Erythroblast (primary cell): Measurements from ENCODE around the gene DNAH17.
A peak's percentile ranks its signal among the peaks of the same experiment; 100 is the strongest.

Source experiments
- DNase-seq, 2 experiments: peaks; one replicate each; lab custom pipeline; 2025; lab: John Stamatoyannopoulos, UW
- GATA1 ChIP-seq: IDR thresholded peaks from 2 replicates; pipeline ENCODE4 v1.6.1; 2011; ENCODE audit warnings: low read depth, mild to moderate bottlenecking, control low read depth, low read length, moderate library complexity
- POLR2A ChIP-seq: IDR thresholded peaks from 2 replicates; pipeline ENCODE4 v1.6.1; 2011; ENCODE audit warnings: mild to moderate bottlenecking, low read length

The DNAH17 gene

DNA sequence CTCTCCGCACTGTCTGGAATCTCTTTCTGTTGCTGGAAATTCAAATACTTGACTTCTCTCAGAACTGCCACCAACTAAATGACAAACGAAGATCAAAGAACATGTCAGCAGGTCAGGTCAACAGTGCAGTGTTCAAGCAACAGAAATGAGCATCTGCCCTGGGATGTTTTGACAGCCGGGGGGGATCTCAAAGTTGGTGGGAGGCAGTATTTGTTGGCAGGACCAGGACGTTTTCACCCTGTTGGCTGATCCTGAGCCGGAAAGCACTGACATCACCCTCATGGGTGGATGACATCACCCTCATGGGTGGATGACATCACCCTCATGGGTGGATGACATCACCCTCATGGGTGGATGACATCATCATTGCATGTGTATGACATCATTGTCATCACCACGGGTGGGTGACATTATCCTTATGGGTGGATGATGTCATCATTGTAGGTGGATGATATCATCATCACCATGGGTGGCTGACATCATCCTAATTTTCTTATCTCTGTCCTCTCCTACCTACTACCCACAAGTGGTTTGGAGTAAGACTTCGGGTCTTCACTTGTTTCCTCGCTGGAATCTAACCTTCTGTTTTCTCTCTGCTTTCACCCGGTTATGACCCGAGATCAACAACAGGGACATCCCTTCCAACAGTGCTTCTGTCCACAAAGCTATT, 18.9 kb downstream of the DNAH17 start:
- DNase-seq, result peak; percentile 28 to 67
- TF ChIP-seq GATA1 (no peak), POLR2A (no peak)

DNA sequence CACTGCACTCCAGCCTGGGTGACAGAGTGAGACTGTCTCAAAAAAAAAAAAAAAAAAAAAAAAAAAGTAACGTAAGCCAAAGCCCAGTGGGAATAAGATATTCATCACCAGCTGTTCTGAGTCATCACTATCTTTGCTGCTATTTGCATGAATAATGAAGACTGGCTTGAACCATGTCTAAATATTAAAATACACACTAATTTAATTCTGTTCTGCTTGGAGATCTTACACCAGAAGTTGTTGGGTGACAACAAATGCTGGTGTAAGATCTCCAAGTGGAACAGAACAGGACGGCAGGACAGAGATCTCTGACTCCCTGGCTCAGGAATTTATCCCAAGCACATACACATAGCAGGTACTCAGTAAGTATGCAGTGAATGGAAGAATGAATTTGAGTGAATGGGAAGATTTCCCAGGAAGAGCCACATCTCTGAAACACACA, 19.6 kb downstream of the DNAH17 start:
- TF ChIP-seq GATA1 (no peak), POLR2A (no peak)
- peak in 1 of 2 experiments; percentile 42 for DNase-seq

DNA sequence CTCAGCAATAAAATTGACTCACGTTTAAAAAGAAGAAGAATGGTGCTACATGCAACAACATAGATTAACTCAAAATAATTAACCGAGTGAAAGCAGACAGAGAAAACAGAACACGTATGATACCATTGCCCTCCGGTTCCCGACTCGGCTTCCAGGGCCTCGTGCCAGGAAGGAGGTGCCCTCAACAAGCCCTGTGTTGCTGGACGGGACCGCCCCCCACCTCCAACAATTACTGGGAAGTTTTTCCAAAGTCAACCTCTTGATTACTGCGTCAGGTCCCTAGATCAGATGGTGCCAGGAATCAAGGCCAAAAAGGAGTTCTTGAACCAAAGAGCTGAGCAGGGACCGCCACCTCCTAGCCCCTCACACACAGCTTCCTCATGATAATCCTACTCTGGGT, 20.4 kb downstream of the DNAH17 start:
- TF ChIP-seq GATA1 (no peak), POLR2A (no peak)
- DNase-seq, result no peak

DNA sequence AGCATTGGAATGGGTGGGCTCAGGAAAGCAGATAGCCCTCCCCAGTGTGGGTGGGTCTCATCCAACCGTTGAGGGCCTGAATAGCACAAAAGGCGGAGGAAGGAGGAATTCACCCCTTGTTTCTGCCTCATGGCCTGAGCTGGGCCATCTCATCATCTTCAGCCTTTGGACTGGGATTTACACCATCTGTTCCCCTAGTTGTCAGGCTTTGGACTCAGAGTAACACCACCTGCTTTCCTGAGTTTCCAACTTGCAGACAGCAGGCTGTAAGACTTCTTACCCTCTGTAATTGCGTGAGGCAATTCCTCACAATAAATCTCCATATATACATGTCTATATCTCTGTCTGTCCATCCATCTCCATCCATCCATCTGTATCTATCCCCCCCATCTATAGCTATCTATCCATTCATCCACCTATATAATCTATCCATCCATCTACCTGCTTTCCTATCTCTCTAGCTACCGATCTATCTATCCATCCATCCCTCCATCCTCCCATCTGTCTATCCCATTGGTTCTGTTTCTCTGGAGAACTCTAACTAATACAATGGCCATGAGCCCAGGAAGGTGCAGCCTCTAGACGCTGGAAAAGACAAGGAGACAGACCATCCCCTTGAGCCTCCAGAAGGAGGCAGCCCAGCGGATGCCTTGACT, 21.3 kb downstream of the DNAH17 start:
- no peak for DNase-seq
- no peak for TF ChIP-seq POLR2A
- TF ChIP-seq GATA1, result no peak

DNA sequence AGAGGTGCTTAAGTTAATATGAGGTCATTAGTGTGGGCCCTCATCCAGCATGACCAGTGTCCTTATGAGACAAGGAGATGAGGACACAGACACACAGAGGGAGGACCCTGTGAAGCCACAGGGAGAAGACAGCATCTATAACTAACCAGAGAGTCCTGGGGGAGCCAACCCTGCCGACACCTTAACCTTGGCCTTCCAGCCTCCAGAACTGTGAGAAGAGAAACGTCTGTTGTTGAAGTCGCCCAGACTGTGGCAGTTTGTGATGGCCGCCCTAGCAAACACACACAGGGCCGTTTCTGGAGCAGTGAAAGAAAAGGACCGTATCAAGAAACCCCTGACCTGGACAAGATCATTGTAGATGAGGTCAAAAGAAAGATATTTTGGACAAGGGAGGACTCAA, 26.7 kb downstream of the DNAH17 start:
- DNase-seq, result no peak
- TF ChIP-seq POLR2A, result no peak
- no peak for TF ChIP-seq GATA1

DNA sequence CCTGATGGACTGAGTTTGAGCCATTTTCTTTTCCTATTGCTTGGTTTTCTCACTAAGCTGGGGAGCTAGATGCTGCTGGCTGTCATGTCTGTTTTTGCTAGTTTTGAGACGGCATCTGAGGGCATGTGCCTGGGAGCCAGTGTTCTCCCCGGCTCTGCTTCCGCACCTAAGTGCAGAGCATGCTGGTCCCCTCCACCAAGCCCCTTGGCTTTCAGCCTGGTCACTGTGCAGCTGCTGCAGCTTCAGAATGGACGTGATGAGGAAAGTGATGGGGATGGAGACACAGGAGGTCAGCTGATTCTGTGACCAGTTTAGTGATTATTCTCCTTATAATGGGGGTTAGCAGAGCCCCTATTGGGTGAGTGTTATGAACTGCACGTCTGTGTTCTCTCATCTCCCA, 28.5 kb downstream of the DNAH17 start:
- TF ChIP-seq GATA1 (no peak), POLR2A (no peak)
- DNase-seq, result no peak

DNA sequence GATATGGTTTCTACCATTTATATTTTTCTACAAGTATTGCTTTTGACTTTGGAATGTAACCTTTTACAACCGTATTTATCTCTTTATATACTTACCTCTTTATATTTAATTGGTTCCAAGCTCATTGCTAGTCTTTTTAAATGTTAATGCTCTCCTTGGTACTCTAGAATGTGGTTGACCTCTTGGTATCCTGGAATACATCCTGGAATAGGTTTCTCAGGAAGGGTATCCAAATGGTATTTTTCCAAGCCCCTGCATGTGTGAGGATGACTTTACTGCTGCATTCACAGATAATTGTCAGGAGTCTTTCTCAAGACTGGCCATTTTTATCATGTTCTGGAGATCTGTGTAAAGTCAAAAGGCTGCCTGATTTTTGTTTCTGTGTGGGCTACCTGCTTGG, 30.2 kb downstream of the DNAH17 start:
- no peak for TF ChIP-seq POLR2A
- no peak for TF ChIP-seq GATA1
- DNase-seq, result no peak

DNA sequence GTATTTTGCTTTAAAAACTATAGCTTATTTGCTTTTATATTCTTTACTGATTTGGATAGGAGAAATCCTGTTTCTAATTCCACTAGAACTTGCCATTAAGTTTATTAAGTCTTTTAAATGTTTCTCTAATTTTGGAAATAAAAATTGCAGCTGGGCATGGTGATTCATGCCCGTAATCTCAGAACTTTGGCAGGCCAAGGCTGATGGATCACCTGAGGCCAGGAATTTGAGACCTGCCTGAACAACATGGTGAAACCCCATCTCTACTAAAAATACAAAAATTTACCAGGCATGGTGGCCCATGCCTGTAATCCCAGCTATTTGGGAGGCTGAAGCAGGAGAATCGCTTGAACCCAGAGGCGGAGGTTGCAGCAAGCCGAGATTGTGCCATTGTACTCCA, 30.7 kb downstream of the DNAH17 start:
- DNase-seq, result no peak
- TF ChIP-seq POLR2A (no peak), GATA1 (no peak)

DNA sequence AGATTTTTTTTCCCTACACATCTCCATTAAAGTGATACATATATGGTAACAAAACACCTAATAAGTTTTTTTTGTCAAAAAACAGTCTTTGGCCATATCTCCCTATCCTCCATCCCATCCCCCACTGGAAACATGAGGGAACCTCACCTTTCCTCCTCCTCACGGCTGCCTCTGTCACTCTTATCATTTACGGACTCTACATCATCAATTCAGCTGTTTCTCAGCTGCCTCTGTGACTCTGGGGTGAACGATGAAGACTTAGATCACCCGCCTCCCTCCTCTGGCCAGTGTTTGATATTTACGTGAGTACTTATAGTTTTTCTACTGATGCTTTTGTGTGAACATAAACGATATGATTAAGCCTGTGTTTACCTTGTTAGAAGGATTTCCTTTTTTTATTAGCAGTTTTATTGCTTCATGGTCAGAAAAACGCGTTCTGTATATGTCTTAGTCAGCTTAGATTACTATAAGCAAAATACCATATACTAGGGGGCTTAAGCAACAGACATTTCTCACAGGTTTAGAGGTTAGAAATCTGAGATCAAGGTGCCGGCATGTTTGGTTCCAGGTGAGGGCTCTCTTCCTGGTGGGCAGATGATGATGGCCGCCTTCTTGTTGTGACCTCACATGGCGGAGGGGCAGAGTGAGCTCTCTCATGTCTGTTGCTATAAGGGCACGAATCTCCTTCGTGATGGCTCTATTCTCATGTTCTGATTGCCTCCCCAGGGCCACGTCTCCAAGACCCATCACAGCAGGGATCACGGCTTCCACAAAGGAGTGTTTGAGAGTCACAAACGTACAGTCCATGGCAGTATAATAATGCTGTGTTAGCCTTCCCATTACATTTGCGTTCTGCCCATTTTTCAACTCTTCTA, 32.1 kb downstream of the DNAH17 start:
- TF ChIP-seq POLR2A (no peak), GATA1 (no peak)
- DNase-seq, result no peak

DNA sequence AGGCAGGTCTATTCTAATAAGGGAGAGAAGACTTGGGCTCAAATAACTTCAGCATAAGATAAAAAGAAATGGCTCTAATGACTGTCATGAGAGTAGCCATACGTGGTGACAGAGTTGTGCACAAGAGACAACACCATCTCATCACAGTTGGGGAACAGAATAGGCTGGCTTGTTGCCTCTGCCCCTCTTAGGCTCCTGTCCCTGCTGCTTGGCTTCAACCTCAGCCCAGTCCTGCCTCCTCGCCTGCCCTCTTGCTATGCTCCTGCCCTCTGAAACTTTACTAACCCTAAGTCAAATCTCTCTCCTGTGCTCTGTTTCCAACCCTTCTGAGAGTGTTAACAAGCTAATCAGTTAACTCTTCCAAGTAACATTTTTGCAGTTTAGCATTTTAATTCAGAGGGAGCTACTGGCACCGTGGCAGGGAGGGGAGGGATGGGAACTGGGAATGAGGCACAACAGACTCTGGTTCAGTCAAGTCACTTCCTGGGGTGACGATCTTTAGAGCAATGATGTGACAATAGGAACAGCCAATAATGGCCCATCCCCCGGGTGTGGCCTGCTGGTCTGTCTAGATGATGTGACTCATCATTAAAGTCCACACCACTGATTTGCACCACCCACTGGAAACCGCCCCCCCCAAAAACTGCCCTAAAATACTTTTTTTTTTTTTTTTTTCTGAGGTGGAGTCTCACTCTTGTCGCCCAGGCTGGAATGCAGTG, 35.5 kb downstream of the DNAH17 start:
- TF ChIP-seq GATA1, result no peak
- TF ChIP-seq POLR2A, result no peak
- no peak for DNase-seq

DNA sequence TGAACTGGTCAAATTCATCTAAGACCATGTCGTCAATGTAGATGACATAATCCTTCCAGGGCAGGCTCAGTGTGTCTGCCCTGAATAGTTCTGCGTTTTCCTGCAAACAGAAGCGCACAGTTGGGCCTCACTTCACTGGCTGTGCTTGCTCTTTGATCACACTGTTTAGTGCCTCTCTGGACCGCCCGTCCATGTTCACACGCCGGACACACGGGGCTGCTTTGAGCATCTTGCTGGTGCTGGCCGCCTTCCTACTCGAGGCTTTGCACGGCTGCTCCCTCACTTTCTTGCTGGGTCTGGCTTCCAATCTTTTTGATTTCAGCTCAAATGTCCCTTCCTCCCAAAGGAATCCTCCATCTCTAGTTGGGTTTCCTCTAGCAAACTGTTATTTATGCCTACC, 37.4 kb downstream of the DNAH17 start:
- no peak for DNase-seq
- TF ChIP-seq GATA1, result no peak
- TF ChIP-seq POLR2A, result no peak

DNA sequence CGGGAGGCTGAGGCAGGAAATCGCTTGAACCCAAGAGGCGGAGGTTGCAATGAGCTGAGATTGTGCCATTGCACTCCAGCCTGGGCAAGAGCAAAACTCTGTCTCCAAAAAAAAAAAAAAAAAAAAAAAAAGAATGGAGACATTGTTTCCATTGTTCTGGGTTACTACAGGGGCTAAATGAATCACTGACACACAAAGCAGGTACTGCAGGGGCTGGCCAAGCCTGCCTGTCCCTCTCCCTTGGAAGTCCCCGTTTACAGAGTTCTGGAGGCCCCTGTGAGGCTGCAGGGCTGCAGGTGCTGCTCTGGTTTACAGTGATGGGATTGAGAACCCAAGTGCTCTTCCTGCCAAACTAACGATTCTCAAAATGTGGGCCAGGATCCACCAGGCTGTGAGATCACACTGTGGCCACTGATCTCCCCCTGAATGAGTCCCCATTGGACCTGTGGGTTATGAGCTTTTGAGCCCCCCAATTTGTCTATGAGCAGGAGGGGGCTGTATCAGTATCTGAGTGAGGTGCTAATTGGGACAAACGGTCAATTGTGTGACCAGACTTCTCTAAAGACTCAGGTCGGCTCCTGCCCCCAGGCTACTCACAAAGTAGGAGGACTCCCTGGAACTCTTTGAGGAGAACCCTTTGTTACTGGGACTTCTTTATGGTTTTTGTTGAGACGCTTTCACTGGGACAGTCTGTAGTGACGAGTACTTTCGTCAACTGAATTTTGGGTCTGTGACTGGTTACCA, 39.0 kb downstream of the DNAH17 start:
- no peak for DNase-seq
- TF ChIP-seq POLR2A, result no peak
- no peak for TF ChIP-seq GATA1

DNA sequence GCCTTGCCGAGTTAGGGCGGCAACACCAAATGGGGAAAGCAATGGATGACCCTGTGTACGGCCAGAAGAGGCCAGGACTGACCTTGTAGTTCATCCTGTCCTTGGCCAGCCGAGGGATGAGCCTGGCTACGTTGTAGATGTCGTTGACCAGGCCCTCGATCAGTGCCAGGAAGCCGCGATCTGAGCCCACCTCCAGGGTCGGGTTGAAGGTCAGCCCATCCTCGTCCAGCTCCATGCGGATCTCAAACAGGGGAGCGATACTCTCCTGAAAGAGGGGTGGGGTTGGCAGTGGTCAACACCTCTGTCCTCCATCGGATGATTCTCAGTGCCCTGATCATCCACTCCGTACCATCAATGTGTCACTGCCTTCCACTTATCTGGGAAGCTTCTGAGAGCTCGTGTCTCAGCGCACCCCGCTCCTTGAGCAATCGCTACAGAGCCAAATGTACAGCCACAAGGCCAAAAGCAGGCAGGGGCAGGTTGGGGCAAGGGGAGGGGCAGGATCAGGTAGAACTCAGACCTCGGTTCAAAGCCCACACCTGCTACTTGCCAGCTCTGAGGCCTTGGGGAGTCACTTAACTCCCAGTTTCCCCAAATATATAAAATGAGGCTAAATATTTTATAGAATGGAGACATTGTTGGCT, 39.9 kb downstream of the DNAH17 start:
- TF ChIP-seq POLR2A, result no peak
- TF ChIP-seq GATA1, result no peak
- no peak for DNase-seq
